ENCODE measurements around the gene ADAM12.

The ADAM12 gene

GRCh38 chr10:126387041-126387921 is 996 bp downstream of the ADAM12 start:
- peak; percentile 45; the same call in 1 of the 2 replicates for TF ChIP-seq RAD21 (IDR thresholded peaks at IDR 0.05; ENCODE audit: low read depth)
- no peak for TF ChIP-seq USF1 (IDR thresholded peaks at IDR 0.05)

GRCh38 chr10:126384269-126384873 is 3.9 kb downstream of the ADAM12 start:
- no peak for TF ChIP-seq REST (IDR thresholded peaks at IDR 0.05; ENCODE audit: low read depth)
- TF ChIP-seq RAD21 (IDR thresholded peaks at IDR 0.05; ENCODE audit: low read depth): no peak
- TF ChIP-seq TCF12 (IDR thresholded peaks at IDR 0.05; ENCODE audit: low read depth): no peak
- no peak for TF ChIP-seq CEBPB (IDR thresholded peaks at IDR 0.05)

- TF ChIP-seq NFIC (IDR thresholded peaks at IDR 0.05) (no peak), USF1 (IDR thresholded peaks at IDR 0.05) (no peak), REST (IDR thresholded peaks at IDR 0.05; ENCODE audit: low read depth) (no peak), TAF1 (IDR thresholded peaks at IDR 0.05; ENCODE audit: low read depth) (no peak), ZBTB7A (IDR thresholded peaks at IDR 0.05; ENCODE audit: low read depth) (no peak), EP300 (IDR thresholded peaks at IDR 0.05; ENCODE audit: borderline replicate concordance) (no peak), MAX (IDR thresholded peaks at IDR 0.05) (no peak), TEAD4 (IDR thresholded peaks at IDR 0.05) (no peak)
Observed at GRCh38 chr10:126380352-126381076, 7.8 kb downstream of the ADAM12 start.

GRCh38 chr10:126376956-126377355 is 11.3 kb downstream of the ADAM12 start:
- TF ChIP-seq TEAD4 (IDR thresholded peaks at IDR 0.05): no peak
- TF ChIP-seq EP300 (IDR thresholded peaks at IDR 0.05; ENCODE audit: borderline replicate concordance): no peak
- no peak for TF ChIP-seq NFIC (IDR thresholded peaks at IDR 0.05)
- no peak for TF ChIP-seq TAF1 (IDR thresholded peaks at IDR 0.05; ENCODE audit: low read depth)
- TF ChIP-seq EGR1 (IDR thresholded peaks at IDR 0.05): no peak
- no peak for TF ChIP-seq RAD21 (IDR thresholded peaks at IDR 0.05; ENCODE audit: low read depth)
- TF ChIP-seq MAX (IDR thresholded peaks at IDR 0.05): no peak
- no peak for TF ChIP-seq CREB1 (IDR thresholded peaks at IDR 0.05; ENCODE audit: low read depth)
- TF ChIP-seq USF1 (IDR thresholded peaks at IDR 0.05): no peak
- no peak for TF ChIP-seq FOXM1 (IDR thresholded peaks at IDR 0.05; ENCODE audit: borderline replicate concordance, low read depth)
- TF ChIP-seq CEBPB (IDR thresholded peaks at IDR 0.05): no peak
- TF ChIP-seq REST (IDR thresholded peaks at IDR 0.05; ENCODE audit: low read depth): no peak
- TF ChIP-seq ZBTB7A (IDR thresholded peaks at IDR 0.05; ENCODE audit: low read depth): no peak
- TF ChIP-seq YY1 (IDR thresholded peaks at IDR 0.05; ENCODE audit: low read depth): no peak
- TF ChIP-seq TCF12 (IDR thresholded peaks at IDR 0.05; ENCODE audit: low read depth): no peak
